ENCODE results near the gene DENND1A.
"Not testable (repeated sequence)": the region's sequence is repeated elsewhere in the genome, so short reads cannot be mapped to it uniquely, and the experiment has no call there.

GRCh38 chr9:123428450-123428849 is 501.5 kb downstream of the DENND1A start:
- TF ChIP-seq CTCF, EP300, POLR2A, POLR2AphosphoS5 (IDR thresholded peaks at IDR 0.05): not testable (repeated sequence)
